Measurements from ENCODE around the gene CCNC. TPM values are rescaled to one million over a fixed set of nuclear protein-coding genes. Genes with fewer than 3 reads are reported as not detected.

Gene CCNC
- total RNA-seq, 1 donor from 2014 or later, result 29.9 TPM

GRCh38 chr6:99608059-99608885 lies 39.8 kb upstream of the CCNC start:
- Histone ChIP-seq H3K27ac (no peak overlapping the region), H3K9me3 (no peaks in the 10 kb centered on the region), H3K4me3 (no peak overlapping the region), H3K27me3 (peaks cover 54% of the 10 kb centered on the region), H3K4me1 (peaks cover 7 to 15% of the 10 kb centered on the region in 2 donors), H3K36me3 (no peaks in the 10 kb centered on the region)
- TF ChIP-seq CTCF (IDR thresholded peaks at IDR 0.05), result no peak
- intact Hi-C loops (cut with DNase I), result no loop called here
- DNase-seq (ENCODE audit: low spot score in 2 of 2), result no peak

GRCh38 chr6:99607416-99608036 lies 39.1 kb upstream of the CCNC start:
- Histone ChIP-seq H3K36me3 (no peaks in the 10 kb centered on the region), H3K4me1 (peaks cover 9 to 11% of the 10 kb centered on the region in 2 donors), H3K27ac (no peak overlapping the region), H3K4me3 (no peak overlapping the region), H3K27me3 (peaks cover 54% of the 10 kb centered on the region), H3K9me3 (no peaks in the 10 kb centered on the region)
- DNase-seq (ENCODE audit: low spot score in 2 of 2), result no peak
- no peak for TF ChIP-seq CTCF (IDR thresholded peaks at IDR 0.05)
- intact Hi-C loops (cut with DNase I), result no loop called here

- Histone ChIP-seq H3K27ac (no peak within 1 kb of the TSS), H3K4me3 (no peak within 1 kb of the TSS), H3K36me3 (no peaks in the 10 kb centered on the region), H3K9me3 (no peaks in the 10 kb centered on the region), H3K27me3 (peaks cover 56% of the 10 kb centered on the region), H3K4me1 (peaks cover 9 to 11% of the 10 kb centered on the region in 2 donors)
- DNase-seq (ENCODE audit: low spot score in 2 of 2), result no peak
- TF ChIP-seq CTCF (IDR thresholded peaks at IDR 0.05), result no peak
- intact Hi-C loops (cut with DNase I), result no loop called here
Observed at GRCh38 chr6:99606656-99607415, 38.4 kb upstream of the CCNC start, which contains the start of gene PRDM13. PRDM13 (plus strand) TSS chr6:99606833; CDS start chr6:99607035, 202 bp downstream.

GRCh38 chr6:99605911-99606655 lies 37.6 kb upstream of the CCNC start:
- Histone ChIP-seq H3K4me3 (no peak overlapping the region), H3K27me3 (peaks cover 56% of the 10 kb centered on the region), H3K36me3 (no peaks in the 10 kb centered on the region), H3K9me3 (no peaks in the 10 kb centered on the region), H3K27ac (no peak overlapping the region), H3K4me1 (peaks cover 9 to 11% of the 10 kb centered on the region in 2 donors)
- TF ChIP-seq CTCF (IDR thresholded peaks at IDR 0.05), result no peak
- intact Hi-C loops (cut with DNase I), result no loop called here
- DNase-seq (ENCODE audit: low spot score in 2 of 2), result no peak

- DNase-seq (ENCODE audit: low spot score in 2 of 2), result no peak
- no peak overlapping the region for H3K4me3 ChIP-seq
- H3K27ac ChIP-seq, result no peak overlapping the region
- no peaks in the 10 kb centered on the region for H3K36me3 ChIP-seq
- H3K4me1 ChIP-seq, result peaks cover 9 to 11% of the 10 kb centered on the region in 2 donors
- intact Hi-C loops (cut with DNase I), result no loop called here
- peaks cover 56% of the 10 kb centered on the region for H3K27me3 ChIP-seq
- no peaks in the 10 kb centered on the region for H3K9me3 ChIP-seq
- TF ChIP-seq CTCF (IDR thresholded peaks at IDR 0.05), result no peak
Observed at GRCh38 chr6:99605074-99605734, 36.7 kb upstream of the CCNC start.
